A673 (cell line): ENCODE measurements around the gene FFAR1. TPM values are rescaled to one million over a fixed set of nuclear protein-coding genes. Genes with fewer than 3 reads are reported as not detected.

ENCODE experiments used
- BruUV-seq: library from RNA; stranded (reverse); fragments of 400-500 nt; replicated peaks from 2 replicates; lab custom pipeline; 2021; lab: Mats Ljungman, UMichigan
- CTCF ChIA-PET: fragments of 300-600 bp; sonication (Branson Sonifier 250); formaldehyde crosslinking; loops from one replicate; lab custom pipeline; 2022; ENCODE audit warnings: antibody characterized with exemption; lab: Charles Lee
- POLR2A ChIA-PET: fragments of 300-600 bp; sonication (Branson Sonifier 250); formaldehyde crosslinking; loops from one replicate; lab custom pipeline; 2022; ENCODE audit warnings: antibody characterized with exemption; ENCODE audit not compliant: low non-redundant PET; lab: Charles Lee
- DNase-seq: peaks from one replicate; pipeline ENCODE4 v3.0.0-alpha.2; 2015; ENCODE audit warnings: low spot score
- H3K27ac ChIP-seq: fragments of 200-600 bp; sonication (generic); 2 replicates; pipeline ENCODE4 v1.5.1; 2016; ENCODE audit warnings: mixed run types, low read depth, mild to moderate bottlenecking, mixed read lengths, antibody characterized with exemption, low read length; ENCODE audit not compliant: poor library complexity, severe bottlenecking
- H3K27me3 ChIP-seq: fragments of 200-600 bp; sonication (generic); replicated peaks from 2 replicates; pipeline ENCODE4 v1.6.1; 2017; ENCODE audit warnings: mixed run types, low read depth, mild to moderate bottlenecking, mixed read lengths, antibody characterized with exemption, low read length; ENCODE audit not compliant: insufficient read depth, poor library complexity
- H3K36me3 ChIP-seq: fragments of 200-600 bp; sonication (generic); 2 replicates; pipeline ENCODE4 v1.6.1; 2016; ENCODE audit warnings: mixed run types, mild to moderate bottlenecking, mixed read lengths, antibody characterized with exemption, low read length; ENCODE audit not compliant: insufficient read depth, poor library complexity, severe bottlenecking
- H3K4me1 ChIP-seq: fragments of 200-600 bp; sonication (generic); 2 replicates; pipeline ENCODE4 v1.6.1; 2017; ENCODE audit warnings: mixed run types, mild to moderate bottlenecking, mixed read lengths, antibody characterized with exemption, low read length; ENCODE audit not compliant: insufficient read depth, poor library complexity, severe bottlenecking
- H3K4me3 ChIP-seq: fragments of 200-600 bp; sonication (generic); 2 replicates; pipeline ENCODE4 v1.5.1; 2016; ENCODE audit warnings: low read depth, mixed run types, mild to moderate bottlenecking, mixed read lengths, low read length; ENCODE audit not compliant: poor library complexity, severe bottlenecking
- H3K9me3 ChIP-seq: fragments of 200-600 bp; sonication (generic); 2 replicates; pipeline ENCODE4 v1.6.1; 2016; ENCODE audit warnings: mixed run types, low read depth, mild to moderate bottlenecking, mixed read lengths, antibody characterized with exemption, low read length; ENCODE audit not compliant: poor library complexity, severe bottlenecking
- CTCF ChIP-seq: fragments of 300-800, 200-600 bp; sonication (generic); conservative IDR thresholded peaks from 2 replicates; pipeline ENCODE4 v1.5.1; 2017; ENCODE audit warnings: low read depth, mild to moderate bottlenecking, antibody characterized with exemption, low read length, moderate library complexity, mixed read lengths
- EZH2 ChIP-seq: fragments of 200-600 bp; sonication (generic); IDR thresholded peaks from 2 replicates; pipeline ENCODE4 v1.6.1; 2017; ENCODE audit warnings: borderline replicate concordance, low read depth, mild to moderate bottlenecking, mixed read lengths, antibody characterized with exemption, low read length; ENCODE audit not compliant: poor library complexity, severe bottlenecking
- intact Hi-C: fragments of 100-400 bp; cut with micrococcal nuclease; formaldehyde crosslinking; loops from one replicate; pipeline ENCODE4 v1.10.0; 2022; ENCODE audit not compliant: unreplicated experiment
- total RNA-seq: library from RNA; stranded (reverse); gene quantifications from 2 replicates; pipeline ENCODE4 v1.2.3, GENCODE V29; 2021

Gene FFAR1
- total RNA-seq, 1 experiment from 2014 or later, result not detected

- intact Hi-C loops, result no loop called here
- BruUV-seq, result no TSS peak
- no peak overlapping the region for H3K4me3 ChIP-seq
- no peaks in the 10 kb centered on the region for H3K27me3 ChIP-seq
- ChIA-PET POLR2A (no interaction called here), CTCF (no interaction called here)
- no peak for DNase-seq
- no peaks in the 10 kb centered on the region for H3K4me1 ChIP-seq
- H3K9me3 ChIP-seq, result no peaks in the 10 kb centered on the region
- H3K36me3 ChIP-seq, result no peaks in the 10 kb centered on the region
- H3K27ac ChIP-seq, result no peak overlapping the region
- TF ChIP-seq CTCF, result no peak
Measured at GRCh38 chr19:35314031-35314430, 33.7 kb upstream of the FFAR1 start.

- intact Hi-C loops, result no loop called here
- TF ChIP-seq CTCF, result no peak
- no TSS peak for BruUV-seq
- H3K4me3 ChIP-seq, result no peak overlapping the region
- H3K27ac ChIP-seq, result no peak overlapping the region
- H3K9me3 ChIP-seq, result no peaks in the 10 kb centered on the region
- ChIA-PET POLR2A (no interaction called here), CTCF (no interaction called here)
- H3K36me3 ChIP-seq, result no peaks in the 10 kb centered on the region
- no peak for DNase-seq
- no peaks in the 10 kb centered on the region for H3K27me3 ChIP-seq
- no peaks in the 10 kb centered on the region for H3K4me1 ChIP-seq
Measured at GRCh38 chr19:35314858-35315470, 32.7 kb upstream of the FFAR1 start.

GRCh38 chr19:35315883-35316282, 31.8 kb upstream of the FFAR1 start:
- TF ChIP-seq EZH2 (no peak), CTCF (no peak)
- no TSS peak for BruUV-seq
- ChIA-PET CTCF (no interaction called here), POLR2A (no interaction called here)
- DNase-seq, result no peak
- Histone ChIP-seq H3K4me3 (no peak overlapping the region), H3K4me1 (no peaks in the 10 kb centered on the region), H3K9me3 (no peaks in the 10 kb centered on the region), H3K27me3 (no peaks in the 10 kb centered on the region), H3K36me3 (no peaks in the 10 kb centered on the region), H3K27ac (no peak overlapping the region)
- intact Hi-C loops, result no loop called here
